Measurements from ENCODE around the gene CAMK1. TPM values are rescaled to one million over a fixed set of nuclear protein-coding genes. Genes with fewer than 3 reads are reported as not detected.

The CAMK1 gene
- total RNA-seq, 1 experiment from 2014 or later = 9.7 TPM

GRCh38 chr3:9779721-9780457, 10.1 kb upstream of the CAMK1 start:
- no peaks in the 10 kb centered on the region for H3K36me3 ChIP-seq (ENCODE audit: control insufficient read depth, insufficient read depth, low read length)
- POLR2A ChIA-PET = interaction anchor here (0.6 kb wide), 1 partner anchor 13 kb away, joined by 3 read pairs; the partner anchor contains the start of gene ARPC4
- in situ Hi-C loops (cut with HindIII; ENCODE audit: low pct_unique_long_range_greater_than_20kb, low sequenced_read_pairs) (no loop called here), intact Hi-C loops (cut with micrococcal nuclease; ENCODE audit: unreplicated experiment) (no loop called here)
- BruUV-seq (replicated peaks) = TSS peak; percentile 67
- CTCF ChIA-PET = no interaction called here
- ATAC-seq (0 out of 2 replicates have a peak, but pooled peaks have one; percentile 19), DNase-seq (ENCODE audit: low read depth, low spot score) (no peak)
- H3K4me1 ChIP-seq (ENCODE audit: control insufficient read depth, insufficient read depth, low read length) = no peaks in the 10 kb centered on the region
- H3K9me3 ChIP-seq (ENCODE audit: control insufficient read depth, insufficient read depth, low read depth, low read length) = no peaks in the 10 kb centered on the region
- TF ChIP-seq CTCF (IDR thresholded peaks at IDR 0.05) = no peak
- no peak for TF ChIP-seq SIN3A (IDR thresholded peaks at IDR 0.05; ENCODE audit: borderline replicate concordance, insufficient read depth, low read depth, low read length)
- TF ChIP-seq POLR2AphosphoS5 (IDR thresholded peaks at IDR 0.05; ENCODE audit: low read depth, low read length) = no peak
- TF ChIP-seq, protein P1, sequence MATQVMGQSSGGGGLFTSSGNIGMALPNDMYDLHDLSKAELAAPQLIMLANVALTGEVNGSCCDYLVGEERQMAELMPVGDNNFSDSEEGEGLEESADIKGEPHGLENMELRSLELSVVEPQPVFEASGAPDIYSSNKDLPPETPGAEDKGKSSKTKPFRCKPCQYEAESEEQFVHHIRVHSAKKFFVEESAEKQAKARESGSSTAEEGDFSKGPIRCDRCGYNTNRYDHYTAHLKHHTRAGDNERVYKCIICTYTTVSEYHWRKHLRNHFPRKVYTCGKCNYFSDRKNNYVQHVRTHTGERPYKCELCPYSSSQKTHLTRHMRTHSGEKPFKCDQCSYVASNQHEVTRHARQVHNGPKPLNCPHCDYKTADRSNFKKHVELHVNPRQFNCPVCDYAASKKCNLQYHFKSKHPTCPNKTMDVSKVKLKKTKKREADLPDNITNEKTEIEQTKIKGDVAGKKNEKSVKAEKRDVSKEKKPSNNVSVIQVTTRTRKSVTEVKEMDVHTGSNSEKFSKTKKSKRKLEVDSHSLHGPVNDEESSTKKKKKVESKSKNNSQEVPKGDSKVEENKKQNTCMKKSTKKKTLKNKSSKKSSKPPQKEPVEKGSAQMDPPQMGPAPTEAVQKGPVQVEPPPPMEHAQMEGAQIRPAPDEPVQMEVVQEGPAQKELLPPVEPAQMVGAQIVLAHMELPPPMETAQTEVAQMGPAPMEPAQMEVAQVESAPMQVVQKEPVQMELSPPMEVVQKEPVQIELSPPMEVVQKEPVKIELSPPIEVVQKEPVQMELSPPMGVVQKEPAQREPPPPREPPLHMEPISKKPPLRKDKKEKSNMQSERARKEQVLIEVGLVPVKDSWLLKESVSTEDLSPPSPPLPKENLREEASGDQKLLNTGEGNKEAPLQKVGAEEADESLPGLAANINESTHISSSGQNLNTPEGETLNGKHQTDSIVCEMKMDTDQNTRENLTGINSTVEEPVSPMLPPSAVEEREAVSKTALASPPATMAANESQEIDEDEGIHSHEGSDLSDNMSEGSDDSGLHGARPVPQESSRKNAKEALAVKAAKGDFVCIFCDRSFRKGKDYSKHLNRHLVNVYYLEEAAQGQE (IDR thresholded peaks at IDR 0.05; ENCODE audit: insufficient read depth in 1 of 2, low read depth in 2 of 2, low read length in 1 of 2) = no peak
- TF ChIP-seq TCF7L2 (IDR thresholded peaks at IDR 0.05; ENCODE audit: low read depth, low read length) = no peak
- H3K27me3 ChIP-seq (ENCODE audit: control insufficient read depth, insufficient read depth, low read length) = no peaks in the 10 kb centered on the region
- no peak overlapping the region for H3K27ac ChIP-seq (ENCODE audit: low read length)
- H3K4me3 ChIP-seq (ENCODE audit: low read depth in 2 of 2, low read length in 2 of 2) = no peak overlapping the region

DNA sequence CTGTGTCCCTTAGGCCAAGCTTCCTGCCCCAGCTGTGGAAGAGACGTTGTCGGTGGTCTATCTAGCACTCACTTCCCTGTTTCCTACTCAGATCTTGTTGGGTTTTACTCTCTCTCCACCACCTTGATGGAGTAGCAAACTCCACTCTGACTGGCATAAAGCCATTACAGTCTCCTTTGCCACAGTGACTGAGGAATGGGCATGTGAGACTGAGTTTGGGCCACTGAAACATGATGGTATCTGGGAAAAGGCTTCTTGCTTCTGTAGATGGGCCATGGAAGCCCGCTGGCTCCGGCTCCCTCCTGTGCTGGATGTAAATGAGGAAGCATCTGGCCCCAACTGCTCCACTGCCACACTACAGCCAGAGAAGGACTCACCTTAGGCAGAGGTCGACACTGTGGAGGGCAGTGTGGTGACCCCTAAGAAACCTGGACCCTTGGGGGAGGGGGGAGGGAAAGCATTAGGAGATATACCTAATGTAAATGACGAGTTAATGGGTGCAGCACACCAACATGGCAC, 9.4 kb upstream of the CAMK1 start:
- H3K27me3 ChIP-seq (ENCODE audit: control insufficient read depth, insufficient read depth, low read length) = no peaks in the 10 kb centered on the region
- H3K27ac ChIP-seq (ENCODE audit: low read length) = no peak overlapping the region
- intact Hi-C loops (cut with micrococcal nuclease; ENCODE audit: unreplicated experiment) (no loop called here), in situ Hi-C loops (cut with HindIII; ENCODE audit: low pct_unique_long_range_greater_than_20kb, low sequenced_read_pairs) (no loop called here)
- DNase-seq (ENCODE audit: low read depth, low spot score) = no peak
- H3K36me3 ChIP-seq (ENCODE audit: control insufficient read depth, insufficient read depth, low read length) = no peaks in the 10 kb centered on the region
- H3K9me3 ChIP-seq (ENCODE audit: control insufficient read depth, insufficient read depth, low read depth, low read length) = no peaks in the 10 kb centered on the region
- no peak overlapping the region for H3K4me3 ChIP-seq (ENCODE audit: low read depth in 2 of 2, low read length in 2 of 2)
- no TSS peak for BruUV-seq (replicated peaks)
- POLR2A ChIA-PET = no interaction called here
- no peak for ATAC-seq
- no peaks in the 10 kb centered on the region for H3K4me1 ChIP-seq (ENCODE audit: control insufficient read depth, insufficient read depth, low read length)
- TF ChIP-seq SIN3A (IDR thresholded peaks at IDR 0.05; ENCODE audit: borderline replicate concordance, insufficient read depth, low read depth, low read length) (no peak), POLR2AphosphoS5 (IDR thresholded peaks at IDR 0.05; ENCODE audit: low read depth, low read length) (no peak)
- CTCF ChIA-PET = no interaction called here

Data from Panc1 (cell line).